Activated T-cell treated with anti-CD3 and anti-CD28 coated beads, Interleukin-2, amount 50 U/mL, for 1 hour (primary cell): ENCODE measurements around the gene PDE8A.

Source experiments
- DNase-seq: peaks from one replicate; pipeline ENCODE4 v3.0.0-alpha.2; 2020

Gene PDE8A, protein sequence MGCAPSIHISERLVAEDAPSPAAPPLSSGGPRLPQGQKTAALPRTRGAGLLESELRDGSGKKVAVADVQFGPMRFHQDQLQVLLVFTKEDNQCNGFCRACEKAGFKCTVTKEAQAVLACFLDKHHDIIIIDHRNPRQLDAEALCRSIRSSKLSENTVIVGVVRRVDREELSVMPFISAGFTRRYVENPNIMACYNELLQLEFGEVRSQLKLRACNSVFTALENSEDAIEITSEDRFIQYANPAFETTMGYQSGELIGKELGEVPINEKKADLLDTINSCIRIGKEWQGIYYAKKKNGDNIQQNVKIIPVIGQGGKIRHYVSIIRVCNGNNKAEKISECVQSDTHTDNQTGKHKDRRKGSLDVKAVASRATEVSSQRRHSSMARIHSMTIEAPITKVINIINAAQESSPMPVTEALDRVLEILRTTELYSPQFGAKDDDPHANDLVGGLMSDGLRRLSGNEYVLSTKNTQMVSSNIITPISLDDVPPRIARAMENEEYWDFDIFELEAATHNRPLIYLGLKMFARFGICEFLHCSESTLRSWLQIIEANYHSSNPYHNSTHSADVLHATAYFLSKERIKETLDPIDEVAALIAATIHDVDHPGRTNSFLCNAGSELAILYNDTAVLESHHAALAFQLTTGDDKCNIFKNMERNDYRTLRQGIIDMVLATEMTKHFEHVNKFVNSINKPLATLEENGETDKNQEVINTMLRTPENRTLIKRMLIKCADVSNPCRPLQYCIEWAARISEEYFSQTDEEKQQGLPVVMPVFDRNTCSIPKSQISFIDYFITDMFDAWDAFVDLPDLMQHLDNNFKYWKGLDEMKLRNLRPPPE

DNA sequence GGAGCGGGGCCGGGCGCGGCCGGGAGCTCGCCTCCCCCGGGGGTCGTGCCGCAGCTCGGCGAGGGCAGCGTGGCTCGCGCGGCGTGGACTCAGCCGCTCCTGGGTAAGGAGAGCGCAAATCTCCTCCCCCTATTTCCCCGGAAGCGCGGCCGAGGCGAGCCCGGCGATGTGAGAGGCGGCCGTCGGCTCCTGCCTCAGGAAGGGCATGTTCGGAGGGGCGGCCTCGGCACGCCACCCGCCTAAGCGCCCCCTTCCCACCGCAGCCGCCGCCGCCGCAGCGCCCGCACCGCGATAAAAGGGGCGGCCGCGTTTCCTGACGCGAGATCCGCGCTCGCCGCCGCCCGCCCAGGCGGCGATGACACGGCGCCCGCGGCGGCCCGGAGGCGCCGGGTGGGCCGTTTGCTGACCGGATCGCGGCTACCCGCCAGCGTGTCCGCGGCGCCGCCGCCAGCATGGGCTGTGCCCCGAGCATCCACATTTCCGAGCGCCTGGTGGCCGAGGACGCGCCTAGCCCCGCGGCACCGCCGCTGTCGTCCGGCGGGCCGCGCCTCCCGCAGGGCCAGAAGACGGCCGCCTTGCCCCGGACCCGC lies at the start of gene PDE8A:
TSS of gene PDE8A (plus strand) at position 146 of the 590 bp plus-strand sequence. CDS start at position 453, 307 bp downstream.
- DNase-seq, result no peak

DNA sequence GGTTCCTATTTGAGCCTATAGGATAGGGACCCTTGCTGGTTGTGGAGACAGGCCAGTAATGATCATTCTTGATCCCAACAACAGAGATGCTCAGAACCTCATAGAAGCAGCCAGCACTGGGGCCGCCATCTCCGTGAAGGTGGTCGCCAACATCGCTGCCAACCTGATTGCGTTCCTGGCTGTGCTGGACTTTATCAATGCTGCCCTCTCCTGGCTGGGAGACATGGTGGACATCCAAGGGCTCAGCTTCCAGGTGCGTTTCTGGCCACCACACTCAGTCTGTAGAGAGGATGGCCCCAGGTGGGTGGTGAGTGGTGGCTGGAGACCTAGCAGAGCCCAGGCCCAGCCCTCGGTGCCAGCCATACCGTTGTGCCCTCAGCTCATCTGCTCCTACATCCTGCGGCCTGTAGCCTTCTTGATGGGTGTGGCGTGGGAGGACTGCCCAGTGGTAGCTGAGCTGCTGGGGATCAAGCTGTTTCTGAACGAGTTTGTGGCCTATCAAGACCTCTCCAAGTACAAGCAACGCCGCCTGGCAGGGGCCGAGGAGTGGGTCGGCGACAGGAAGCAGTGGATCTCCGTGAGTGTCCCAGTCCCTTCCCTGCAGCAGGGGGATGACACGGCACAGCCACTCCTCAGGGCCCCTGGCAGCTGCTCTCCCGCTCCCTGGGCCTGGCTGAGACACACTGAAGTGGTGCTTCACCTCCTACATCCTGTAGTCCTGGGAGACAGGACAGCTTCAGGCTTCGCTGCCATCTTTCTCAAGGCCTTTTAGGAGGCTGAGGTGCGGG lies 46.5 kb upstream of the PDE8A start:
- DNase-seq, result no peak

DNA sequence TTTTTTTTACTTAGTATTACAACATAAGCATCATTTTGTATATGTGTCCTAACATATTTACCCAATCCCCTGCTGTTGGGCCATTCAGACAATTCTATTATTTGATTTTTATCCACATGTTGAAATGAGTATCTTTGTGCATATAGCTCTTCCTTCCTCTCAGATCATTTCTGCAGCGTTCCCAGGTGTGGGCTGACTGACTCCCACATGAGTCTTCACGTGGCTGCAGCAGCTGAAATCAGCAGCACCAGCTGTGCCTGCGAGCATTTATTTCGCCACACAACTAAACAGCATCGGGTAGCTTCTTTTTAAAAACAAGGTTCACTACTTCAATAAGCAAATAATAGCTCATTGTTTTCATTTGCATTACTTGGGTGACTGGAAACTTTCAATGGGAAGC lies 44.5 kb upstream of the PDE8A start:
- no peak for DNase-seq

DNA sequence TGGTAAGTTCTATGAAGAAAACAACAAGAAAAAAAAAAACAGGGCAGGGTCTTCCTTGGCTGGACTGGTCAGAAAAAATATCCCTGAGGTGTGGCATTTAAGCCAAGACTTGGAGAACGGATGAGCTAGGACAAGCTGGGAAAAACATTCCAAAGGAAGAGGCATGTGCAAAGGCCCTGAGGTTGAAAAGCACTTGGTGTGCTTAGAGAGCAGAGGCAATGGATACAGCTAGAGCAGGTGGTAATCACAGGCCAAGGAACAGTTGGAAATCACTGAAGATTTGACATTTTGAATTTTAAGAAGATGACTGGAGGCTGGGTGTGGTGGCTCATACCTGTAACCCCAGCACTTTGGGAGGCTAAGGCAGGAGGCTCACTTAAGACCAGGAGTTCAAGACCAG lies 42.9 kb upstream of the PDE8A start:
- DNase-seq, result no peak

DNA sequence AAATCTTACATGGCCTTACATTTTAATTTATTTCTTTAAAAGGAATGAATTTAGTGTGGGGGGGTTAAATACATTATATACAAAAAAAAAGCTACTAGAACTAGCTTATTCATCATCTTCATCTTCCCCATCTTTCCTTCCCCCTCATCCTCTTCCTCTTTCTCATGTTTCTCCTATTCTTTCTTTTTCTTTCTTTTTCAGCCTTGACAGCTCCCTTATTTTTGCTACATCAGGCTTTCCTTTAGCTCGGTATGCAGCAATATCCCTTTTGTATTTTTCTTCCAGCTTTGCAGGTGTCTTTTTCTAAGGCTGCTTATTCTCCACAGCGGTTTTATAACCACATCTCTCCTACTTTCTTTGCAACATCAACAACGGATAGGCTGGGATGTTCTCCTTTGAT lies 41.3 kb upstream of the PDE8A start:
- DNase-seq, result no peak

DNA sequence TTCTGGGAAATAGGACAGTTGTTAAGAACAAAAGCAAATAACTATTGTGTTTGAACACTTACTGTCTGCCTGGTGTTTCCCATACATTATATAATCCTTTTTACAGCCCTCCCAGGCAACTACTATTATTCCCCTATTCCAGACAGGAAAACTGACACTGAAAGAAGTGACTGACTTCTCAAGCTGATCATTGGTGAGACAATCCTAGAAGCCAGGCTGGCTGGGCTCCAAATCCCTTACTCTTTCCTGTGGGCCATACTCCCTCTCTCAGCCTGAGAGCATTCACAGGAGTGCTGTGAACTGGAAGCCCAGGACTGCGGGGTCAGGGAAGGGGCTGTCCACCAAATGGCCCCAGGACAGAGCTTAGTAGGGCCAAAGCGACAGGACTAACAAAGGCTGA lies 39.2 kb upstream of the PDE8A start:
- no peak for DNase-seq

DNA sequence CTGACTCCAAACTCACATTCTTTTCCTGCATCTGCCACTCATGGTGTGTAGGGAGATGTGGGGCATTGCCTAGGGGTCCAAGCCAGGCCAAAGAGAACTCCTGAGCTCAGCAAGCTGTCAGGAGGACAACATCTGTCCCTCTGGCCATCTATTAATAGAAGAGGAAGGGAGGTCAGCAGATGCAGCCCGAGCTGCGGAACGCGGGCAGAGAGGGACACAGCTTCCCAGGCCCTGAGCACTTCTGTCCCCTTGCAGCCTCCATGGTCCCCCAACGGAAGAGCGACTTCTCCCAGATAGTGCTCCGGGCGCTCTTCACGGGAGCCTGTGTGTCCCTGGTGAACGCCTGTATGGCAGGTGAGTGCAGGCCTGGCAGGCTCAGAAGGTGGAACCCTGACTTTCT lies 37.3 kb upstream of the PDE8A start:
- DNase-seq, result no peak

DNA sequence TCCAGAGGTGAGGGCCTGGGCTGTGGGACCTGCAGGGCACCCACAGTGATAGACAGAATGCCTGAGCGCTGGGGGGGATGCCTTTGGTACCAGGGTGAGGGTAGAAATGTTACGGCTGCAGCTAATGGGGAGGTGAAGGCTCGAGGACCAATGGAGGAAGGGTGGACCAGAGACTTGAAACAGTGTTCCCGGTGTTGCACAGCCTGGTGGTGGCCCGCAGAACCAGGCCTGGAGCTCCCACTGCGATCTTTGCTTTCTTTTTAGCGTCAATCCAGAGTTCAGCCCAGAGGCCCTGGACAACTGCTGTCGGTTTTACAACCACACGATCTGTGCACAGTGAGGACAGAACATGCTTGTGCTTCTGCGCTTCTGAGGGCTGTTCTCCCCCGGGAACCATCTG lies 36.8 kb upstream of the PDE8A start:
- no peak for DNase-seq

DNA sequence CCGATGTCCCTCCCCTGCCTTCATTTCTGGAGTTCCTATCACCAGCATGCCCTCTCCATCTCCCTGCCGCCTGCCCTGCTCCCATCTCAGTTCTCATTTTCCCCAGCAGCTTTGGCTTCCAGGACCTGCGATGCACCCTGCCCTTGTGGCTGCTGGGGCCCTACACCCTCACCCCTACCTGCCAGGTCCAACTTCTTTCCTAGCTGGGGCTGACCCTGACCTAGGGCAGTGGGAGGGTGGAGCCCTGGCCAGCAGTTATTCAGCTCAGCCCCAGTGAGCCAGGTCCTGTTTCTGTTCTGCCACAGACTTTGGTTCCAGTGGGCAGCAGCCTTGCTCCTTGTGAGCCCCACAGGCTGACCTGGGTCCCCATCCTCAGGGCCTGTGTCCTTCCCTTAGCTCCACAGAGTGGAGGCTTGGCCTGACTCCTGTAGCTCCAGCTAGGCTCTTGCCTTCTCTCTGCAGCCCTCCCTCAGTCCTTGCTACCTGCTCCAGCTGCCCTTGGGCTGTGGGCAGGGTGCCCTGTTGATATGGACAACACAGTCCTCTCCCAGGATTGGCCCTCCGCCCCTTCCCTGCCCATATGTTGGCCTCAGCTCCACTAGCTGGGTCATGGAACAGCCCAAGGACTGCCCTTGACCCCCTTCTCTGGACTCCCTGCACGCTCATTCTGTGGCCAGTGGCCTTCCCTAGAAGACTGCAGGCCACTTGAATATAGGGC lies 34.7 kb upstream of the PDE8A start:
- DNase-seq, result no peak

DNA sequence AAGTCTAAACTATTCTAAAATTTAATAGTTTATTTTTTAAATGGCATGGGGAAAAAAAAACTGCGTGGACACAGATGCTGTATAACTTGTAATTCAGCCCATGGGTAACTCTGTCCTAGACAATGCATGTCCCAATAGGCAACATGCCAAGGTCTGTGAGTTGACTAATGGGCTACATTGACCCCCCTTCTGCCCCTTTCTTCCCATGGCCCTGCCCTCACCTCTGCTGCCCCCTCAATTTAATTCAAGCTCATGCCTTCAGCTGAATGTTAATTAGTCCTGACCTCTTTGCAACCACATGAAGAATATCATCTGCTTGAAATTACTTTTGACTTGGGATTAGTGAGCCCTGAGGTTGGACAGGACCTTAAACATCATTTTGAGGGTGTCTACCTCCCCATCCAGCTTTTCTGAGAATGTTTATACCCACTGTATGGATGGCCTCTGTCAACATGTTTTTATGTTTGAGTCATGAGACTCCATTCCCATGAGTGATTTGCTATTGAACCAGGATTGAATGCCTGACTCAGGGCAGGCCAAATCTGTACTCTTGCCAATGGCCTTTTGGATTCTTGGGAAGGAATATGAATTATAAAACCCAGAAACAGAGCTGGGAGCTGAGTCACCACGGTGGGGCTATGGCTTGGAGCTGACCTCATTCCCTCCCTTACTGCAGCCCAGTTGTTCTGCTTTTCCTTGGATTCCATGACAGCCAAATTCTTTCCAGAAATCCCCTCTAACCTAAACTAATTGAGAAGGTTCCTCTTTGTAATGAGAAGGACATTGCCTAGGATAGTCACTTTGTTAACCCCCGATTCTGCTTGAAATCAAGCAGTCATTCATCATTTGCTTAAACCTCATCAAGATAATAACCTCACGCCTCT lies 33.5 kb upstream of the PDE8A start:
- no peak for DNase-seq

DNA sequence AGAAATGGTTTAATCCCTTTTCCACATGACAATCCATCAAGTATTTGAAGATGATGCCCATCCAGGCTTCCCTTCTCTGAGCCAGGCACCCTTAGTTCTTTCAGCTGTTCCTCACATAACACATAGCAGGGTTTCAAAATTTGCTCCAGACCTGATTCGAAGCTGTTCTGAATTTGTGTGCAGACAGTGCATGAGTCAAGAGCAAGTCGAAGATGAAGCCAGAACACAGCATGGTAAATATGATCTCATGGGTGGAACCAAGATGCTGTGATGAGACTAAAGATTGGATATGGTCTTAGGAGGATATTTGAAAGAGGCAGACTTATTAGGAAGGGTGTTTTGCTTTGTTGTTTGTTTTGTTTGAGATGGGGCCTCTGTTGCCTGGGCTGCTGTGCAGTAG lies 32.6 kb upstream of the PDE8A start:
- DNase-seq, result no peak

DNA sequence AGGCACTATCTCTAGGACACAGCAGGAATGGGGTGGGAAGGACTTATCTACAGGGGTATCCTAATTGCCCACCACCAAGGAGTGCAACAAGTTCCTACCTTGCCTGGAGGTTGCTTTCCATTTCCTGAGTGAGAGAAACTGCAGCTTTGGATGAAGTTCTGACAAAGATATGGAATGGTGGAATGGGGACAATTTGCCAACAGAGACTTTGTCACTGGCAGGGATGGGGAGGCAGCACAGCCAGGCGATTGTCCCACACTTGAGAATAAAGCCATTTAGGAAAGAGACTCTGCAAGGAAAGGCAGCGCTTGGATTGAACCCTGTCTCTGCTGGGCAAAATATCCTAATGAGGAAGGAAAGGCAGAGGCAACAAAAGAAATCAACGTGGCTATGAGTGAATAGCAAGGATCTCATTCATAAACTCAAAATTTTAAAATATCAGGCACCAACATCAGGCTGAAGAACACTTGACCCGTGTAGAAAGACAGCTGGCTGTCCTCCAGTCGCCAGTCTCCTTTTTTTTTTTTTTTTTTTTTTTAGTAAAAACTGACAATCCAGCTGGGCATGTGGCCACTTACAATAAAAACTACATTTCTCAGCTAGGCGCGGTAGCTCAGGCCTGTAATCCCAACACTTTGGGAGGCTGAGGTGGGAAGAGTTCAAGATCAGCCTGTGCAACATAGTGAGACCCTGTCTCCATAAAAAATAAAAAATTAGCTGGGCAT lies 31.6 kb upstream of the PDE8A start:
- DNase-seq, result no peak

DNA sequence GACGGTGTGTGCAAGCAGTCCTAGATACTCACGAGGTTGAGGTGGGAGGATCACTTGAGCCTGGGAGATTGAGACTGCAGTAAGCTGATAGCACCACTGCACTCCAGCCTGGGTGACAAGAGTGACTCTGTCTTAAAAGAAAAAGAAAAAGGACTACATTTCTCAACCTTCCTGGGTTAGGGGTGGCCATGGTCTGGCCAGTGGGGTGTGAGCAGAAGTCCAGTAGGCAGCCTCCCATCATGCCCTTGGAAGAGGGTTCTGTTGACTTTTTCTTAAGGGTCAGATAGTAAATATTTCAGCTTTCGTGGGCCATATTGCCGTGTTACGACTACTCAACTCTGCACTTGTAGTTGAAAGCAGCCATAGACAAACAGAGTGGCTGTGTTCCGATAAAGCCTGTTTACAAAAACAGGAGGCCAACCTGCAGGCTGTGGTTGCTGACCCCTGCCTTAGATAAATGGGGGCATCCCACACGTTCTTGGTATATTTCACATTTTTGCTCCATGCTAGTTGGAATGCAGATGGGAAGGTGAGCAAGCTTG lies 31.0 kb upstream of the PDE8A start:
- no peak for DNase-seq

DNA sequence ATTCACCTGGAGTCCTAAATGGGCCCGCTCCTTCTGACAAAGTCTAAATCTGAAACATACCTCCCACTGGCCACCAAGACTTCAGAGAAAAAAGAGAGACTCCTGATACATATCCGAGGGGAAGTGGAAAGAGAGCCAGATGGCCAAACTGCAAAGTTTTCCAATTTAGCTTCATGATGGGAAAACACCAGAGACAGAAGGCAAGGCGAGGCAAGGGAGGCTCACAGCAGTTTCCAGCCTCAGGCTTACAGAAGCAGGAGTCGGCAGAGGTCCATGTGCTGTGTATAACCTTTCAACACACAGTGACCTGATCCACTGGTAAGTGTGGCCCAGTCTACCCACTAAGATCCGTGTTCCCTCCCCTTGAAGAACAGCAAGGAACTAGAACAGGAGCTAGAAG lies 29.9 kb upstream of the PDE8A start:
- DNase-seq, result no peak

DNA sequence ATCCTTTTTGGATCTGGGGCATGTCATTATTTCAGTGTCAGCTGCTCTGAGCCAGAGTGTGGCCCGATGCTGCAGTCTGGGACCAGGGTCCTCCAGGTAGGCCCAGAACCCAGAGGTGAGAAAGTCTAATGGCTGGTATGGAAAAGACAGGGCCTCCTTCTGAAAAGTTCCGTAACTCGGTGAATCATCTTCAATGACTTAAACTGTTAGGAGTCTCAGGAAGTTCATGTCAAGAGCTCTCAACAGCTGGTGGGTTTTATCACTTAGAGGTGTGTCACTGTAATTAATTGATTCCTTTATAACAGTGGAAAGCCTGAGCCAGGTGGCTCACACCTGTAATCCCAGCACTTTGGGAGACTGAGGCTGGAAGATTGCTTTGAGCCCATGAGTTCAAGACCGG lies 28.5 kb upstream of the PDE8A start:
- no peak for DNase-seq

DNA sequence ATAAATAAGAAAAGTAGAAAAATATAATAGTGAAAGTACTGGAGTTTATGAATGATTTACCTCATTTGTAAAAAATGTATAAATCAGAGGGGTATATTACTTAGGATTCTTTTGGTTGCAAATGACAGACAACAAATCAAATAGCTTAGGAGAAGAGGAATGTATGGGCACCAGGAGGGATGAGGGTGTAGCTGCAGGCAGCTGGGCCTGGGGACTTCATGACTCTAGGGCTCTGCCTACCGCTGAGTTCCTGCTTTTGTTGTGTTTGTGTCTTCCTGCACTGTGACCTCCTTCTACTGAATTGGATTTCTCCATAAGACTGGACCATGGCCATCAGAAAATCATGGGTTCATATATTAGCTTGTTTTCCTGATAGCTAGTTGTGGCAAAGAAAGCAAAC lies 27.9 kb upstream of the PDE8A start:
- no peak for DNase-seq

DNA sequence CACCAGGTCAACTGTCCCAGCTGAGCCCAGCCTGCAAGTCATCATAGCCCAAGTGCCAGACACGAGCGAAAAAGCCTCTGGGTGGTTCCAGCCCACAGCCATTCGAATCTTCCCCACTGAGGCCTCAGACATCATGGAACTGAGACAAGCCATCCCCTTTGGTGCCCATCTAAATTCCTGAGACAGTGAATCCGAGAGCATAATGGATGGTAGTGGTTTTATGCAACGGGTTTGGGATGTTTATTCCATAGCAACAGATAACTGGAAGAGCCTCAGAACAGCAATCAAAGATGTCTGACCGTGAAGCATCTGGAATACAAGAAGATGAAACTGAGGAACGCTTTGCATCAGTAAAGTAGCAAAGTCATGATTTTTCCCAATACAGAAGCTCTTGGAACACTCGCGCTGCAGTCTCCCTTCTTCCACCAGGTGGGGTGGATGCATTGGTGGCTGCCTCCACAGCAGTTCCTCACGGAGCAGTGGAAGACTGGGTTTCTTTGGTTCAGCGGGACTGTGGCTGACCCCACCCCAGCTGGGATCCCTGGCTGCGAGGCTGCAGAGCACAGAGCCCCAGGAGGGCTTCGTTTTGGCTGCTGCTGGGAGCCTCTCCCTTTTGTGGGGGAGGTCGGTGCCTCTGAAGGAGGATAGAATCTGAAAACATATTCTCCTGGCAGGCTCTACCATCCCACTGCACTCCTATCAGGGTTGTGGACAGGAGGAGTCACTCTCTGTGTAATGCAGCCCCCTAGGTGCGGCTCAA lies 26.4 kb upstream of the PDE8A start:
- DNase-seq, result peak; percentile 56

DNA sequence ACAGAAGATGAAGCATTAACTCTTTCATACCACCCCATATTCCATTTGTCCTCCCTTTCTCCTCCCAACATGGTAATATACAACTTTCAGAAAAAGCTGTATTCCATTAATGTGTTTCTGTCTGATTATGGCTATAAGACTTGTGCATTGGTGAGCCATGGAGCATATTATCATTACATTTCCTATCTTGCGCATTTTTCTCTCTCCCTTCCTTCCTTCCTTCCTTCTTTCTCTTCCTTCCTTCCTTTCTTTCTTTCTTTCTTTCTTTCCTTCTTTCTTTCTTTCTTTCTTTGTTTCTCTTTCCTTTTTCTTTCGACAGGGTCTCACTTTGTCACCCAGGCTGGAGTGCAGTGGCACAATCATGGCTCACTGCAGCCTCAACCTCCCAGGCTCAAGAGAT lies 25.5 kb upstream of the PDE8A start:
- DNase-seq, result no peak

DNA sequence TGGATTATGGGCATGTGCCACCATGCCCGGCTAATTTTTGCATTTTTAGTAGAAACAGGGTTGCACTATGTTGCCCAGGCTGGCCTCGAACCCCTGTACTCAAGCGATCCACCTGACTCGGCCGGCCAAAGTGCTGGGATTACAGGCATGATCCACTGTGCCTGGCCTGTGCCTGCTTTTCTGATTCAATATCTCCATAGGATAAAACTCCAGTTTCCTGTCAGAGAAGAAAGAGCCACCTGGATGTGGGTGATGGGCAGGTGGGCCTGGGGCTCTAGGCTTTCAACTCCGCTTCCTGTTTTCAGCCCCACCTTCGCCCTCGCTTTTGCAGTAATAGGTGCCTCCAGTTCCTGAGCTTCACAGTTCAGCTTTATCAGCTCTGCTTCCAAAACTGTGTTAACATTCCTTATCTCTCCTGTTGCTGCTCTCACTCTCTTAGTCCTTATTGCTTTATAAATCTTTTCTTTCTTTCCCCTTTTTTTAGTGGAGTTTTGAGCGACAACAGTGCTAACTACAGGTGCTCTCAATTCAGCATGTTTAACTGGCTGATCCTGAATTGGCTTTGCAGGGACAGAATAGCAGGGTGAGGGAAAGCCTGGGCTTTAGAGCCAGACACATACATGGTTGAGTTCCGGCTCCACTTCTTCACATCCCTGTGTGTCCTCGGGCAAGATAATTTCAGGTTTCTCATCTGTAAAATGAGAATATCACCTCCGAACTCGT lies 21.1 kb upstream of the PDE8A start:
- no peak for DNase-seq
